Rectal smooth muscle tissue (tissue), 1 donor: Measurements from ENCODE around the gene ARHGEF19.
A peak's percentile ranks its signal among the peaks of the same experiment; 100 is the strongest.
"Not testable (repeated sequence)": the region's sequence is repeated elsewhere in the genome, so short reads cannot be mapped to it uniquely, and the experiment has no call there.

ENCODE experiments used
- H3K27ac ChIP-seq: one replicate; pipeline ENCODE4 v1.7.0; 2013; ENCODE audit warnings: low read depth, low read length, inconsistent platforms
- H3K27me3 ChIP-seq: one replicate; pipeline ENCODE4 v1.7.0; 2013; ENCODE audit warnings: low read length; ENCODE audit not compliant: control insufficient read depth, insufficient read depth
- H3K36me3 ChIP-seq: one replicate; pipeline ENCODE4 v1.7.0; 2013; ENCODE audit warnings: low read length; ENCODE audit not compliant: control insufficient read depth, insufficient read depth
- H3K4me1 ChIP-seq: one replicate; pipeline ENCODE4 v1.7.0; 2013; ENCODE audit warnings: low read length; ENCODE audit not compliant: control insufficient read depth, insufficient read depth
- H3K4me3 ChIP-seq: one replicate; pipeline ENCODE4 v1.7.0; 2013; ENCODE audit warnings: low read length
- H3K9ac ChIP-seq: one replicate; pipeline ENCODE4 v1.7.0; 2013; ENCODE audit warnings: low read length

The ARHGEF19 gene

GRCh38 chr1:16167331-16168143 is 44.9 kb downstream of the ARHGEF19 start:
- Histone ChIP-seq H3K4me3 (peak overlapping the region; percentile 32), H3K27ac (no peak overlapping the region), H3K9ac (no peak overlapping the region)

GRCh38 chr1:16166117-16166516 is 46.3 kb downstream of the ARHGEF19 start:
- Histone ChIP-seq H3K36me3 (no peaks in the 10 kb centered on the region), H3K27me3 (no peaks in the 10 kb centered on the region), H3K9ac (no peak overlapping the region), H3K4me3 (no peak overlapping the region), H3K27ac (no peak overlapping the region), H3K4me1 (no peaks in the 10 kb centered on the region)

More at GRCh38 chr1:16167331-16168143, 44.9 kb downstream of the ARHGEF19 start:
- H3K36me3 ChIP-seq: no peaks in the 10 kb centered on the region
- H3K27me3 ChIP-seq: no peaks in the 10 kb centered on the region
- H3K4me1 ChIP-seq: no peaks in the 10 kb centered on the region

GRCh38 chr1:16165548-16165947 is 46.9 kb downstream of the ARHGEF19 start:
- Histone ChIP-seq H3K36me3 (no peaks in the 10 kb centered on the region), H3K27me3 (no peaks in the 10 kb centered on the region), H3K4me3 (no peak overlapping the region), H3K27ac (no peak overlapping the region), H3K9ac (no peak overlapping the region), H3K4me1 (no peaks in the 10 kb centered on the region)

GRCh38 chr1:16165073-16165364 is 47.4 kb downstream of the ARHGEF19 start:
- H3K27ac ChIP-seq: no peak overlapping the region
- no peaks in the 10 kb centered on the region for H3K27me3 ChIP-seq
- no peak overlapping the region for H3K9ac ChIP-seq

GRCh38 chr1:16164213-16165072 is 48.0 kb downstream of the ARHGEF19 start:
- H3K27ac ChIP-seq: no peak overlapping the region
- H3K9ac ChIP-seq: no peak overlapping the region
- H3K36me3 ChIP-seq: no peaks in the 10 kb centered on the region
- no peak overlapping the region for H3K4me3 ChIP-seq
- no peaks in the 10 kb centered on the region for H3K27me3 ChIP-seq
- H3K4me1 ChIP-seq: no peaks in the 10 kb centered on the region

More at GRCh38 chr1:16165073-16165364, 47.4 kb downstream of the ARHGEF19 start:
- H3K4me1 ChIP-seq: no peaks in the 10 kb centered on the region
- no peaks in the 10 kb centered on the region for H3K36me3 ChIP-seq
- H3K4me3 ChIP-seq: no peak overlapping the region

GRCh38 chr1:16163608-16164212 is 48.7 kb downstream of the ARHGEF19 start:
- not testable (repeated sequence) for H3K4me1 ChIP-seq, H3K36me3 ChIP-seq, H3K27me3 ChIP-seq, H3K27ac ChIP-seq, H3K4me3 ChIP-seq, H3K9ac ChIP-seq

- Histone ChIP-seq H3K4me1 (no peaks in the 10 kb centered on the region), H3K27ac (no peak overlapping the region), H3K36me3 (no peaks in the 10 kb centered on the region), H3K9ac (no peak overlapping the region), H3K4me3 (no peak overlapping the region), H3K27me3 (no peaks in the 10 kb centered on the region)
Observed at GRCh38 chr1:16162163-16162822, 50.2 kb downstream of the ARHGEF19 start.

- no peaks in the 10 kb centered on the region for H3K27me3 ChIP-seq
- H3K36me3 ChIP-seq: no peaks in the 10 kb centered on the region
- H3K9ac ChIP-seq: no peak overlapping the region
- H3K27ac ChIP-seq: no peak overlapping the region
- no peaks in the 10 kb centered on the region for H3K4me1 ChIP-seq
- H3K4me3 ChIP-seq: no peak overlapping the region
Observed at GRCh38 chr1:16161717-16162116, 50.7 kb downstream of the ARHGEF19 start.

GRCh38 chr1:16158993-16159831 is 53.2 kb downstream of the ARHGEF19 start:
- Histone ChIP-seq H3K27me3 (no peaks in the 10 kb centered on the region), H3K4me3 (no peak overlapping the region), H3K27ac (no peak overlapping the region), H3K36me3 (no peaks in the 10 kb centered on the region), H3K9ac (no peak overlapping the region), H3K4me1 (no peaks in the 10 kb centered on the region)

GRCh38 chr1:16158025-16158424 is 54.4 kb downstream of the ARHGEF19 start:
- H3K27ac ChIP-seq: no peak overlapping the region
- no peaks in the 10 kb centered on the region for H3K4me1 ChIP-seq
- H3K9ac ChIP-seq: no peak overlapping the region
- H3K36me3 ChIP-seq: no peaks in the 10 kb centered on the region
- no peaks in the 10 kb centered on the region for H3K27me3 ChIP-seq
- H3K4me3 ChIP-seq: no peak overlapping the region

GRCh38 chr1:16156848-16157495 is 55.5 kb downstream of the ARHGEF19 start:
- no peak overlapping the region for H3K27ac ChIP-seq

More at GRCh38 chr1:16156848-16157495, 55.5 kb downstream of the ARHGEF19 start:
- H3K9ac ChIP-seq: no peak overlapping the region
- no peak overlapping the region for H3K4me3 ChIP-seq
- H3K36me3 ChIP-seq: no peaks in the 10 kb centered on the region
- no peaks in the 10 kb centered on the region for H3K27me3 ChIP-seq
- no peaks in the 10 kb centered on the region for H3K4me1 ChIP-seq
